GM12878 (cell line): Measurements from ENCODE around the gene PARP15. TPM values are rescaled to one million over a fixed set of nuclear protein-coding genes. Genes with fewer than 3 reads are reported as not detected.

Source experiments
- ATAC-seq: fragments of 200-7000 bp; cut with Tn5 transposase; 3 replicates; pipeline ENCODE4 v1.9.1; 2020; ENCODE audit warnings: mild to moderate bottlenecking, moderate library complexity
- BruUV-seq: library from RNA; stranded (reverse); fragments of 400-500 nt; replicated peaks from 2 replicates; lab custom pipeline; 2021; lab: Mats Ljungman, UMichigan
- CTCF ChIA-PET: fragments of 300-600 bp; sonication (Branson Sonifier 250); formaldehyde crosslinking; extraction: SDS; loops from one replicate; lab custom pipeline; 2021; ENCODE audit warnings: inconsistent platforms; lab: Yijun Ruan, JAX
- POLR2A ChIA-PET: fragments of 350-600 bp; formaldehyde crosslinking; extraction: SDS; loops from one replicate; lab custom pipeline; 2021; ENCODE audit warnings: inconsistent platforms; lab: Charles Lee
- RAD21 ChIA-PET: fragments of 300-600 bp; sonication (Branson Sonifier 250); formaldehyde crosslinking; loops from one replicate; lab custom pipeline; 2023; ENCODE audit warnings: antibody characterized with exemption; ENCODE audit not compliant: unreplicated experiment; lab: Charles Lee
- SMC1A ChIA-PET: fragments of 300-600 bp; sonication (Branson Sonifier 250); formaldehyde crosslinking; loops from one replicate; lab custom pipeline; 2023; ENCODE audit not compliant: unreplicated experiment, uncharacterized antibody; lab: Charles Lee
- DNase-seq: peaks from one replicate; pipeline ENCODE4 v3.0.0-alpha.2; 2011; ENCODE audit warnings: low read depth, low spot score
- FAIRE-seq: peaks from 3 replicates; lab custom pipeline; 2011; peaks lifted over from hg19 to GRCh38; lab: Jason Lieb, UNC
- H2AFZ ChIP-seq: 2 replicates; pipeline ENCODE4 v1.6.0; 2011; ENCODE audit warnings: low read depth, low read length, control low read depth; ENCODE audit not compliant: control insufficient read depth
- H3K27ac ChIP-seq: 2 replicates; pipeline ENCODE4 v1.5.1; 2011; ENCODE audit warnings: control low read depth; ENCODE audit not compliant: control insufficient read depth, insufficient read depth
- H3K27me3 ChIP-seq, 2 experiments: replicated peaks in 1 of 2; 2 replicates each; pipeline versions ENCODE4 v1.6.0 to v1.6.1; 2011; ENCODE audit warnings: low read length in 1 of 2; ENCODE audit not compliant: control insufficient read depth in 2 of 2, insufficient read depth in 2 of 2
- H3K36me3 ChIP-seq, 2 experiments: 2 replicates each; pipeline ENCODE4 v1.5.1; 2011; ENCODE audit warnings: low read length in 1 of 2; ENCODE audit not compliant: control insufficient read depth in 2 of 2, insufficient read depth in 2 of 2
- H3K4me1 ChIP-seq: 2 replicates; pipeline ENCODE4 v1.6.1; 2011; ENCODE audit warnings: mild to moderate bottlenecking, low read length, moderate library complexity, mixed read lengths; ENCODE audit not compliant: control insufficient read depth, insufficient read depth
- H3K4me2 ChIP-seq: 2 replicates; pipeline ENCODE4 v1.6.0; 2011; ENCODE audit warnings: control low read depth; ENCODE audit not compliant: control insufficient read depth, insufficient read depth
- H3K4me3 ChIP-seq: fragments of 200-600 bp; sonication (generic); 2 replicates; pipeline ENCODE4 v1.5.1; 2016
- H3K79me2 ChIP-seq: 2 replicates; pipeline ENCODE4 v1.6.0; 2011; ENCODE audit warnings: low read length; ENCODE audit not compliant: control insufficient read depth, insufficient read depth
- H3K9ac ChIP-seq: 2 replicates; pipeline ENCODE4 v1.8.0; 2011; ENCODE audit warnings: low read length, control low read depth, mixed read lengths; ENCODE audit not compliant: control insufficient read depth, insufficient read depth
- H3K9me3 ChIP-seq: replicated peaks from 3 replicates; pipeline ENCODE4 v1.5.1; 2011; ENCODE audit warnings: mild to moderate bottlenecking, low read length; ENCODE audit not compliant: control insufficient read depth, insufficient read depth
- H4K20me1 ChIP-seq: 2 replicates; pipeline ENCODE4 v1.6.0; 2011; ENCODE audit not compliant: control insufficient read depth, insufficient read depth
- DPF2 ChIP-seq: fragments of 450-650 bp; IDR thresholded peaks from 2 replicates; pipeline ENCODE4 v1.6.1; 2017; ENCODE audit warnings: mild to moderate bottlenecking
- E4F1 ChIP-seq: fragments of 450-650 bp; IDR thresholded peaks from 2 replicates; pipeline ENCODE4 v1.6.1; 2018; ENCODE audit warnings: borderline replicate concordance, mild to moderate bottlenecking; ENCODE audit not compliant: partially characterized antibody
- IRF3 ChIP-seq: fragments of 450-650 bp; IDR thresholded peaks from 2 replicates; pipeline ENCODE4 v1.6.1; 2014; ENCODE audit warnings: mild to moderate bottlenecking
- LARP7 ChIP-seq: fragments of 450-650 bp; IDR thresholded peaks from 2 replicates; pipeline ENCODE4 v1.6.1; 2017; ENCODE audit warnings: mild to moderate bottlenecking
- MYB ChIP-seq: fragments of 150-350 bp; IDR thresholded peaks from 2 replicates; pipeline ENCODE4 v1.6.1; 2014; ENCODE audit warnings: mild to moderate bottlenecking, low read depth, low read length, borderline replicate concordance
- NR2C1 ChIP-seq: fragments of 450-650 bp; IDR thresholded peaks from 2 replicates; pipeline ENCODE4 v1.6.1; 2017; ENCODE audit warnings: antibody characterized with exemption, mild to moderate bottlenecking, moderate library complexity
- STAT3 ChIP-seq: IDR thresholded peaks from 2 replicates; pipeline ENCODE4 v1.6.1; 2011; ENCODE audit warnings: low read depth, low read length, improper control_type of control experiment
- WGBS: methylation state at CpG from one replicate; pipeline ENCODE4 v1.1.6; 2016; ENCODE audit warnings: low lambda C conversion rate; ENCODE audit not compliant: insufficient replicate concordance, insufficient coverage; ENCODE audit errors: missing lambda C conversion rate; 5-methylcytosine and 5-hydroxymethylcytosine counted together
- in situ Hi-C: fragments of 300-500 bp; cut with MboI; formaldehyde crosslinking; loops from 9 replicates; pipeline ENCODE4 v1.14.3; 2018; ENCODE audit warnings: mixed read lengths
- intact Hi-C: fragments of 100-400 bp; cut with micrococcal nuclease; formaldehyde crosslinking; loops from one replicate; pipeline ENCODE4 v1.14.2; 2022; ENCODE audit not compliant: unreplicated experiment
- polyA plus RNA-seq, 11 experiments: library from polyadenylated mRNA; depleted of rRNA in 4 of 11; unstranded in 6 of 11; stranded (reverse) in 5 of 11; fragments of >200 nt; fragmentation: Nextera tagmentation in 4 of 11; fragmentation: Illumina TruSeq in 1 of 11; extraction: Ambion mirVana in 4 of 11; extraction: Trizol in 1 of 11; gene quantifications; 1 replicate in 1 of 11; 2 replicates in 10 of 11; pipeline versions ENCODE4 v1.2.1 to v1.2.3, GENCODE V29; 2011 to 2016; ENCODE audit warnings: inconsistent platforms in 2 of 11, missing spikeins in 2 of 11, low read depth in 1 of 11
- total RNA-seq, 4 experiments: library from RNA; depleted of rRNA in 3 of 4; stranded (reverse); fragments of >200 nt in 3 of 4; fragmentation: Illumina TruSeq in 1 of 4; extraction: Trizol in 1 of 4; gene quantifications; 2 replicates each; pipeline versions ENCODE4 v1.2.1 to v1.2.3, GENCODE V29; 2013 to 2021

PARP15 gene
- total and polyA plus RNA-seq, 10 of the 15 experiments (the other 5 are each of a cell fraction or from before 2014, with no cell fraction given): 9.0 to 234 (median 36.3) TPM

GRCh38 chr3:122548619-122549018, 28.8 kb upstream of the PARP15 start:
- ChIA-PET CTCF (interaction anchor here (0.5 to 1.7 kb wide), 6 partner anchors 10 to 158 kb away, joined by 3 to 8 read pairs (median 5); no protein-coding TSS in a partner anchor), RAD21 (interaction anchor here (1.1 to 1.7 kb wide), 3 partner anchors 89 to 1000 kb away, joined by 3 read pairs; no protein-coding TSS in a partner anchor)

More at GRCh38 chr3:122548619-122549018, 28.8 kb upstream of the PARP15 start:
- Histone ChIP-seq H3K4me2 (no peak overlapping the region), H3K27me3 (no peaks in the 10 kb centered on the region)
- in situ Hi-C loops: no loop called here
- DNase-seq (no peak), ATAC-seq (no peak)
- no TSS peak for BruUV-seq
- TF ChIP-seq E4F1 (no peak), LARP7 (no peak), MYB (no peak), DPF2 (no peak), NR2C1 (no peak), IRF3 (no peak), STAT3 (no peak)
- TF ChIP-seq, all 136 proteins: peak for 0
- H3K27ac ChIP-seq: no peak overlapping the region
- no peaks in the 10 kb centered on the region for H3K9me3 ChIP-seq
- no peak overlapping the region for H3K9ac ChIP-seq
- FAIRE-seq: no peak
- H3K36me3 ChIP-seq: peaks cover 2 to 16% of the 10 kb centered on the region in 2 experiments; a peak in 3 of 4 replicates
- H3K4me1 ChIP-seq: no peaks in the 10 kb centered on the region
- no peak overlapping the region for H3K4me3 ChIP-seq
- WGBS: 100% methylated on average over 1 of the region's 1 CpG
- SMC1A ChIA-PET: interaction anchor here (0.7 to 4.7 kb wide), 11 partner anchors 9 to 308 kb away, joined by 3 to 27 read pairs (median 3); no protein-coding TSS in a partner anchor
- H3K79me2 ChIP-seq: no peaks in the 10 kb centered on the region
- H2AFZ ChIP-seq: no peak overlapping the region
- no peaks in the 10 kb centered on the region for H4K20me1 ChIP-seq
- POLR2A ChIA-PET: interaction anchor here (0.6 to 1.1 kb wide), 2 partner anchors 36 to 300 kb away, joined by 3 to 4 read pairs; no protein-coding TSS in a partner anchor
- intact Hi-C loops: no loop called here
